Neural cell (in vitro differentiated cells): ENCODE data around the gene STARD13. TPM values are rescaled to one million over a fixed set of nuclear protein-coding genes. Genes with fewer than 3 reads are reported as not detected.
A peak's percentile ranks its signal among the peaks of the same experiment; 100 is the strongest.

ENCODE experiments used
- H2AFZ ChIP-seq: fragments of 200-600, 300-800 bp; sonication (generic), shearing (Covaris generic); 2 replicates; pipeline ENCODE4 v1.6.0; 2014; ENCODE audit warnings: low read depth, mild to moderate bottlenecking, antibody characterized with exemption, low read length, moderate library complexity
- H3F3A ChIP-seq: fragments of 200-600 bp; shearing (Covaris generic); 2 replicates; pipeline ENCODE4 v1.6.1; 2016; ENCODE audit warnings: mild to moderate bottlenecking, moderate library complexity, mixed read lengths, antibody characterized with exemption, low read length; ENCODE audit not compliant: insufficient read depth, poor library complexity, severe bottlenecking
- H3K27ac ChIP-seq: fragments of 200-600, 300-800 bp; sonication (generic), shearing (Covaris generic); 2 replicates; pipeline ENCODE4 v1.5.1; 2014; ENCODE audit warnings: mild to moderate bottlenecking, low read length, moderate library complexity
- H3K27me3 ChIP-seq: fragments of 300-800, 200-600 bp; sonication (generic), shearing (Covaris generic); 2 replicates; pipeline ENCODE4 v1.6.0; 2014; ENCODE audit warnings: mild to moderate bottlenecking, low read depth, low read length, moderate library complexity; ENCODE audit not compliant: insufficient read depth
- H3K36me3 ChIP-seq: fragments of 300-800, 200-600 bp; sonication (generic), shearing (Covaris generic); 2 replicates; pipeline ENCODE4 v1.5.1; 2014; ENCODE audit warnings: mild to moderate bottlenecking, antibody characterized with exemption, low read length, moderate library complexity; ENCODE audit not compliant: insufficient read depth
- H3K4me2 ChIP-seq: fragments of 300-800, 200-600 bp; sonication (generic), shearing (Covaris generic); 2 replicates; pipeline ENCODE4 v1.6.0; 2014; ENCODE audit warnings: mild to moderate bottlenecking, low read length
- H3K4me3 ChIP-seq: fragments of 300-800, 200-600 bp; sonication (generic), shearing (Covaris generic); 2 replicates; pipeline ENCODE4 v1.5.1; 2014; ENCODE audit warnings: mild to moderate bottlenecking, low read length, moderate library complexity
- H3K79me2 ChIP-seq: fragments of 200-600 bp; shearing (Covaris generic); replicated peaks from 2 replicates; pipeline ENCODE4 v1.6.0; 2014; ENCODE audit warnings: mild to moderate bottlenecking, low read length, moderate library complexity; ENCODE audit not compliant: insufficient read depth
- H3K9ac ChIP-seq: fragments of 300-800, 200-600 bp; sonication (generic), shearing (Covaris generic); 2 replicates; pipeline ENCODE4 v1.6.1; 2016; ENCODE audit warnings: mild to moderate bottlenecking, low read length, mixed read lengths
- H3K9me2 ChIP-seq: fragments of 200-600 bp; shearing (Covaris generic); 2 replicates; pipeline ENCODE4 v1.6.1; 2016; ENCODE audit warnings: mild to moderate bottlenecking, low read length, mixed read lengths; ENCODE audit not compliant: insufficient read depth
- H3K9me3 ChIP-seq: fragments of 200-600, 300-800 bp; sonication (generic), shearing (Covaris generic); 2 replicates; pipeline ENCODE4 v1.6.1; 2016; ENCODE audit warnings: mild to moderate bottlenecking, mixed run types, low read length, moderate library complexity, mixed read lengths
- H4K20me1 ChIP-seq: fragments of 200-600 bp; shearing (Covaris generic); 2 replicates; pipeline ENCODE4 v1.6.1; 2016; ENCODE audit warnings: mild to moderate bottlenecking, mixed run types; ENCODE audit not compliant: insufficient read depth
- EP300 ChIP-seq: fragments of 450-650 bp; conservative IDR thresholded peaks from 2 replicates; pipeline ENCODE4 v1.6.1; 2014; ENCODE audit warnings: antibody characterized with exemption, mild to moderate bottlenecking, moderate library complexity; ENCODE audit not compliant: poor library complexity, severe bottlenecking
- EZH2 ChIP-seq: fragments of 200-600, 300-800 bp; shearing (Covaris generic), sonication (generic); IDR thresholded peaks from 2 replicates; pipeline ENCODE4 v1.6.1; 2014; ENCODE audit warnings: antibody characterized with exemption, low read length, borderline replicate concordance, mild to moderate bottlenecking; ENCODE audit not compliant: insufficient read depth, poor library complexity, severe bottlenecking
- MXI1 ChIP-seq: fragments of 450-650 bp; conservative IDR thresholded peaks from 2 replicates; pipeline ENCODE4 v1.6.1; 2014; ENCODE audit warnings: antibody characterized with exemption, mild to moderate bottlenecking; ENCODE audit not compliant: poor library complexity, severe bottlenecking
- POLR2AphosphoS5 ChIP-seq: IDR thresholded peaks from 2 replicates; pipeline ENCODE4 v1.6.1; 2012
- RAD21 ChIP-seq: fragments of 450-650 bp; conservative IDR thresholded peaks from 2 replicates; pipeline ENCODE4 v1.6.1; 2014; ENCODE audit warnings: antibody characterized with exemption, mild to moderate bottlenecking, moderate library complexity
- SMC3 ChIP-seq: fragments of 450-650 bp; conservative IDR thresholded peaks from 2 replicates; pipeline ENCODE4 v1.6.1; 2014; ENCODE audit warnings: antibody characterized with exemption, mild to moderate bottlenecking, moderate library complexity; ENCODE audit not compliant: poor library complexity
- TAF1 ChIP-seq: IDR thresholded peaks from 2 replicates; pipeline ENCODE4 v1.6.1; 2012; ENCODE audit warnings: low read depth
- polyA plus RNA-seq: library from polyadenylated mRNA; depleted of rRNA; stranded (reverse); fragments of >200 nt; gene quantifications from 2 replicates; pipeline ENCODE4 v1.2.3, GENCODE V29; 2014
- TF ChIP-seq, protein P1 (sequence below): fragments of 450-650 bp; IDR thresholded peaks from 2 replicates; pipeline ENCODE4 v1.5.1; 2014; ENCODE audit warnings: antibody characterized with exemption, mild to moderate bottlenecking, moderate library complexity; ENCODE audit not compliant: poor library complexity, severe bottlenecking
- TF ChIP-seq, protein P2 (sequence below): IDR thresholded peaks from 2 replicates; pipeline ENCODE4 v1.6.1; 2012; ENCODE audit warnings: borderline replicate concordance

The STARD13 gene
- polyA plus RNA-seq, 1 donor from 2014 or later = 0.05 TPM

DNA sequence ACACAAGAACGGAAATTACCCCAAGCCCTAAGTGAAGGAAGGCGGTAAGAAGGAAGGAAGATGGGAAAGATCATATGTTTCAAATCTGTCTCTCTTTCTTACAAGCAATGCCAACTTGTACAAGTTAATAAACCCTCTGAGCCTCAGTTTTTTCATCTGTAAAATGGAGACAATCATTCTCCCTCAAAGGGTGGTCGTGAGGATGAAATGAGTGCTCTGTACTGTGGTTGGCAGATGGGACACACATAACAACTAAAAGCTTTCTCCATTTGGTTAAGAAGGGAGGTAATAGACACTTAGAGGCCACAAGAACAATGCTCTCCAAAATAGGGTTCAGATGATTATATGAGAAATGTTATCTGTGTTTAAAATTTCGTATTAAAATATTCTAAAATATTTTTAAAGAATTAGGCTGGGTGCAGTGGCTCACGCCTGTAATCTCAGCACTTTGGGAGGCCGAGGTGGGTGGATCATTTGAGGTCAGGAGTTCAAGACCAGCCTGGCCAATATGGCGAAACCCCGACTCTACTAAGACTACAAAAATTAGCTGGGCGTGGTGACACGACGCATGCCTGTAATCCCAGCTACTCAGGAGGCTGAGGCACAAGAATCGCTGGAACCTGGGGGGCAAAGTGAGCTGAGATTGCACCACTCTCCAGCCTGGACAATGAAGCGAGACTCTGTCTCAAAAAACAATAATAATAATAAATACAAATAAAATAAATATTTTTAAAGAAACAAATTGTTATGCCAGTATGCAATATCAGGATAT lies 89.7 kb downstream of the STARD13 start:
- no peak overlapping the region for H2AFZ ChIP-seq
- no peaks in the 10 kb centered on the region for H3K36me3 ChIP-seq
- no peak overlapping the region for H3K9ac ChIP-seq
- no peaks in the 10 kb centered on the region for H3K9me2 ChIP-seq
- TF ChIP-seq RAD21 (no peak), TAF1 (no peak), SMC3 (no peak), EZH2 (no peak), MXI1 (no peak), POLR2AphosphoS5 (no peak), EP300 (no peak)
- TF ChIP-seq, protein P1, sequence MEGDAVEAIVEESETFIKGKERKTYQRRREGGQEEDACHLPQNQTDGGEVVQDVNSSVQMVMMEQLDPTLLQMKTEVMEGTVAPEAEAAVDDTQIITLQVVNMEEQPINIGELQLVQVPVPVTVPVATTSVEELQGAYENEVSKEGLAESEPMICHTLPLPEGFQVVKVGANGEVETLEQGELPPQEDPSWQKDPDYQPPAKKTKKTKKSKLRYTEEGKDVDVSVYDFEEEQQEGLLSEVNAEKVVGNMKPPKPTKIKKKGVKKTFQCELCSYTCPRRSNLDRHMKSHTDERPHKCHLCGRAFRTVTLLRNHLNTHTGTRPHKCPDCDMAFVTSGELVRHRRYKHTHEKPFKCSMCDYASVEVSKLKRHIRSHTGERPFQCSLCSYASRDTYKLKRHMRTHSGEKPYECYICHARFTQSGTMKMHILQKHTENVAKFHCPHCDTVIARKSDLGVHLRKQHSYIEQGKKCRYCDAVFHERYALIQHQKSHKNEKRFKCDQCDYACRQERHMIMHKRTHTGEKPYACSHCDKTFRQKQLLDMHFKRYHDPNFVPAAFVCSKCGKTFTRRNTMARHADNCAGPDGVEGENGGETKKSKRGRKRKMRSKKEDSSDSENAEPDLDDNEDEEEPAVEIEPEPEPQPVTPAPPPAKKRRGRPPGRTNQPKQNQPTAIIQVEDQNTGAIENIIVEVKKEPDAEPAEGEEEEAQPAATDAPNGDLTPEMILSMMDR = no peak
- no peaks in the 10 kb centered on the region for H3F3A ChIP-seq
- no peaks in the 10 kb centered on the region for H3K79me2 ChIP-seq
- no peak overlapping the region for H3K27ac ChIP-seq
- H3K27me3 ChIP-seq = no peaks in the 10 kb centered on the region
- no peaks in the 10 kb centered on the region for H3K9me3 ChIP-seq
- H3K4me2 ChIP-seq = no peak overlapping the region
- no peaks in the 10 kb centered on the region for H4K20me1 ChIP-seq
- no peak overlapping the region for H3K4me3 ChIP-seq

DNA sequence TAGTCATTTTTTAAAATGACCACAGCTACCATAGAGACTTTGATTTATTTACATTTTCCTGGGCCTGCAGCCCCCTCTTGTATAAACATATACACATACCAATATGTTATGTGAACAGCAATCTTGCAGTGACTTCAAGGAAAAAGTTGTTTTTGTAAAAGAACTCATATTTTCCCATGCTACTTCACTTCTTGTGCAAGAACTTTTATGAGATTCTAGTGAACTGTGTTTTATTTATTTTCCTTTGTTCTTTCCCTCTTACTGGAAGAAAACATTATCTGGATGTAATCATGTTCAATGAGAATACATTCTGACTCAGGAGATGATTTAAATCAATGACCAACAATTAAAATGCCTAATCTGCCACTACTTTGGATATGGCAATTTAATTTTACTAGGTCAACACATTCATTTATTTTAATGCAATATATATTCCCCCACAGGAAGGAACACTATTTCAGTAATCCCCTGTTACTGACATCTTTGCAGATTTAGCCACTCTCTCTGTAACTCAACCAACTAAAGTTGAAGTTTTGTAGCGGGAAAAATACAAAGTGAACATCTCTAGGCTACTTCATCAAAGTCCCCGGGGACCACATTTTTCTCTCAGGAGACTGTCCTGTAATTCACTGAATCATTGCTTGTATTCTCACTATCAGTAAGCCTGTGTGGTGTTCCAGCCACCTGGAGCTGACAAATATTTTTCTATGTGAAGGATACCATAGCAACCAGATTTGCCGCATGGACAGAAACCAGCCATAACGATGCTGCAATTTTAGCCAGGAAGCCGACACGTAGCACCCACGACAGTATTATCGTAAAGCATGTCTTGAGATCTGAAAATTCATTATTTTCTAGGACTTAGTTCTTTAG lies 90.5 kb downstream of the STARD13 start:
- TF ChIP-seq RAD21 = no peak
- TF ChIP-seq POLR2AphosphoS5 = peak; percentile 20
- no peaks in the 10 kb centered on the region for H4K20me1 ChIP-seq
- no peaks in the 10 kb centered on the region for H3K9me2 ChIP-seq
- no peaks in the 10 kb centered on the region for H3K36me3 ChIP-seq
- no peaks in the 10 kb centered on the region for H3K79me2 ChIP-seq
- no peak overlapping the region for H3K4me3 ChIP-seq
- H3K4me2 ChIP-seq = no peak overlapping the region
- H3F3A ChIP-seq = no peaks in the 10 kb centered on the region
- no peak overlapping the region for H2AFZ ChIP-seq
- no peaks in the 10 kb centered on the region for H3K27me3 ChIP-seq
- no peak overlapping the region for H3K27ac ChIP-seq
- H3K9me3 ChIP-seq = no peaks in the 10 kb centered on the region
- H3K9ac ChIP-seq = no peak overlapping the region

DNA sequence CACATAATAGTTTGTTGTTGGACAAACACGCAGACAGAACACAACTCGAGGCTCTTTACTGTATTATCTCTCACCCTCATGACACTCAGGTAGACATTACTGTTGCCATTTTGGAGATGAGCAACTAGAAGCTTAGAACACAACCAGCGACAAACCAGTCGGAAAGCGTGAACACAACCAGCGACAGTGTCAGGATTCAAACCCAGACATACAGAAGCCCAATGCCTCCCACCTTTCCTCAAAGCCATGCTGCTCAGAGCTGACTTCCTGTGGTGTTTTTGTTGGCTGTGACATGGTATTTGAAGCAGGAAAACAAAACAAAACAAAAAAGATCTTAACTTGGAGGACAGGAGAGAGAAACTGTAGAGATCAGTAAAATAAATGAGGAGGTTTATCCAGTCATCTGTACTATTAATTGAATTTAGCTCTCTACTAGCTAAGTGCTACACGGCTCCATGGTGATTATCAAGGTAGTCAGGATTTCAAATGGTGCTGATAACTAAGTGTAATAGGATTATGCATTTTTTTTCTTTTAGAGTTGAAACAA lies 92.1 kb downstream of the STARD13 start:
- no peaks in the 10 kb centered on the region for H3F3A ChIP-seq
- H2AFZ ChIP-seq = no peak overlapping the region
- H4K20me1 ChIP-seq = no peaks in the 10 kb centered on the region
- TF ChIP-seq, protein P1 = no peak
- TF ChIP-seq POLR2AphosphoS5 (no peak), RAD21 (no peak), EZH2 (no peak), EP300 (no peak), MXI1 (no peak), SMC3 (no peak)
- TF ChIP-seq, protein P2, sequence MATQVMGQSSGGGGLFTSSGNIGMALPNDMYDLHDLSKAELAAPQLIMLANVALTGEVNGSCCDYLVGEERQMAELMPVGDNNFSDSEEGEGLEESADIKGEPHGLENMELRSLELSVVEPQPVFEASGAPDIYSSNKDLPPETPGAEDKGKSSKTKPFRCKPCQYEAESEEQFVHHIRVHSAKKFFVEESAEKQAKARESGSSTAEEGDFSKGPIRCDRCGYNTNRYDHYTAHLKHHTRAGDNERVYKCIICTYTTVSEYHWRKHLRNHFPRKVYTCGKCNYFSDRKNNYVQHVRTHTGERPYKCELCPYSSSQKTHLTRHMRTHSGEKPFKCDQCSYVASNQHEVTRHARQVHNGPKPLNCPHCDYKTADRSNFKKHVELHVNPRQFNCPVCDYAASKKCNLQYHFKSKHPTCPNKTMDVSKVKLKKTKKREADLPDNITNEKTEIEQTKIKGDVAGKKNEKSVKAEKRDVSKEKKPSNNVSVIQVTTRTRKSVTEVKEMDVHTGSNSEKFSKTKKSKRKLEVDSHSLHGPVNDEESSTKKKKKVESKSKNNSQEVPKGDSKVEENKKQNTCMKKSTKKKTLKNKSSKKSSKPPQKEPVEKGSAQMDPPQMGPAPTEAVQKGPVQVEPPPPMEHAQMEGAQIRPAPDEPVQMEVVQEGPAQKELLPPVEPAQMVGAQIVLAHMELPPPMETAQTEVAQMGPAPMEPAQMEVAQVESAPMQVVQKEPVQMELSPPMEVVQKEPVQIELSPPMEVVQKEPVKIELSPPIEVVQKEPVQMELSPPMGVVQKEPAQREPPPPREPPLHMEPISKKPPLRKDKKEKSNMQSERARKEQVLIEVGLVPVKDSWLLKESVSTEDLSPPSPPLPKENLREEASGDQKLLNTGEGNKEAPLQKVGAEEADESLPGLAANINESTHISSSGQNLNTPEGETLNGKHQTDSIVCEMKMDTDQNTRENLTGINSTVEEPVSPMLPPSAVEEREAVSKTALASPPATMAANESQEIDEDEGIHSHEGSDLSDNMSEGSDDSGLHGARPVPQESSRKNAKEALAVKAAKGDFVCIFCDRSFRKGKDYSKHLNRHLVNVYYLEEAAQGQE = no peak
- H3K27me3 ChIP-seq = no peaks in the 10 kb centered on the region
- no peak overlapping the region for H3K27ac ChIP-seq
- H3K4me2 ChIP-seq = no peak overlapping the region
- H3K36me3 ChIP-seq = no peaks in the 10 kb centered on the region
- no peaks in the 10 kb centered on the region for H3K9me3 ChIP-seq
- H3K9ac ChIP-seq = no peak overlapping the region
- H3K9me2 ChIP-seq = no peaks in the 10 kb centered on the region
- H3K79me2 ChIP-seq = no peaks in the 10 kb centered on the region
- no peak overlapping the region for H3K4me3 ChIP-seq
